HepG2 (cell line): Measurements from ENCODE around the gene AMDHD1. TPM values are rescaled to one million over a fixed set of nuclear protein-coding genes. Genes with fewer than 3 reads are reported as not detected.

Experiments
- ATAC-seq: fragments of 200-7000 bp; cut with Tn5 transposase; 3 replicates; pipeline ENCODE4 v1.9.1; 2020; ENCODE audit warnings: mild to moderate bottlenecking, moderate library complexity
- BruUV-seq: library from RNA; stranded (reverse); fragments of 400-500 nt; replicated peaks from 2 replicates; lab custom pipeline; 2021; lab: Mats Ljungman, UMichigan
- CTCF ChIA-PET: fragments of 300-600 bp; formaldehyde crosslinking; extraction: SDS; loops from one replicate; lab custom pipeline; 2021; ENCODE audit warnings: low total read pairs, inconsistent platforms, low intra/inter-chr PET ratio; lab: Yijun Ruan, JAX
- POLR2A ChIA-PET: fragments of 350-600 bp; sonication (Branson Sonifier 250); formaldehyde crosslinking; loops from one replicate; lab custom pipeline; 2020; ENCODE audit warnings: antibody characterized with exemption, inconsistent platforms; lab: Yijun Ruan, JAX
- DNase-seq: peaks from one replicate; pipeline ENCODE4 v3.0.0-alpha.2; 2015; ENCODE audit warnings: low spot score
- FAIRE-seq: peaks from 3 replicates; lab custom pipeline; 2011; peaks lifted over from hg19 to GRCh38; lab: Jason Lieb, UNC
- H2AFZ ChIP-seq: one replicate; pipeline ENCODE4 v1.6.1; 2011; ENCODE audit warnings: low read length, inconsistent platforms
- H3K27ac ChIP-seq: fragments of 300-600 bp; 3 replicates; pipeline ENCODE4 v1.8.0; 2011; ENCODE audit warnings: mixed run types, mild to moderate bottlenecking, mixed read lengths, low read length, inconsistent platforms; ENCODE audit not compliant: insufficient read depth; ENCODE audit errors: extremely low read length
- H3K27me3 ChIP-seq, 2 experiments: fragments of 200-600 bp in 1 of 2; 2 replicates in 1 of 2; 3 replicates in 1 of 2; pipeline versions ENCODE4 v1.6.0 to v1.8.0; 2011; ENCODE audit warnings: low read length in 2 of 2, mild to moderate bottlenecking in 2 of 2, moderate library complexity in 2 of 2, inconsistent platforms in 1 of 2; ENCODE audit not compliant: insufficient read depth in 2 of 2, control insufficient read depth in 1 of 2
- H3K36me3 ChIP-seq, 2 experiments: fragments of 200-600 bp in 1 of 2; replicated peaks in 1 of 2; 2 replicates in 1 of 2; 3 replicates in 1 of 2; pipeline versions ENCODE4 v1.5.1 to v1.8.0; 2011; ENCODE audit warnings: low read length in 2 of 2, inconsistent platforms in 1 of 2; ENCODE audit not compliant: insufficient read depth in 2 of 2, control insufficient read depth in 1 of 2
- H3K4me1 ChIP-seq: 2 replicates; pipeline ENCODE4 v1.5.1; 2012; ENCODE audit warnings: low read length, inconsistent platforms; ENCODE audit not compliant: insufficient read depth
- H3K4me2 ChIP-seq: 2 replicates; pipeline ENCODE4 v1.6.0; 2011; ENCODE audit warnings: low read depth, low read length, inconsistent platforms
- H3K4me3 ChIP-seq, 3 experiments: fragments of 200-600 bp in 1 of 3; sonication (generic), shearing (Covaris generic) in 1 of 3; replicated peaks in 1 of 3; 2 replicates each; pipeline ENCODE4 v1.5.1; 2011 to 2016; ENCODE audit warnings: low read length in 3 of 3, inconsistent platforms in 2 of 3, low read depth in 2 of 3, mild to moderate bottlenecking in 2 of 3, control low read depth in 1 of 3, mixed read lengths in 1 of 3; ENCODE audit not compliant: insufficient read depth in 1 of 3
- H3K79me2 ChIP-seq: one replicate; pipeline ENCODE4 v1.6.1; 2011; ENCODE audit warnings: low read length, inconsistent platforms; ENCODE audit not compliant: insufficient read depth
- H3K9ac ChIP-seq: 2 replicates; pipeline ENCODE4 v1.6.0; 2011; ENCODE audit warnings: mild to moderate bottlenecking, low read depth, low read length, inconsistent platforms; ENCODE audit not compliant: insufficient read depth
- H3K9me3 ChIP-seq: 2 replicates; pipeline ENCODE4 v1.5.1; 2012; ENCODE audit warnings: mild to moderate bottlenecking, low read length
- H4K20me1 ChIP-seq: 2 replicates; pipeline ENCODE4 v1.6.0; 2011; ENCODE audit warnings: inconsistent platforms, mild to moderate bottlenecking, low read length, moderate library complexity; ENCODE audit not compliant: insufficient read depth
- ARID3A ChIP-seq: IDR thresholded peaks from 2 replicates; pipeline ENCODE4 v1.6.1; 2012; ENCODE audit warnings: low read depth, low read length, improper control_type of control experiment
- ATF5 ChIP-seq: sonication (generic); formaldehyde crosslinking; IDR thresholded peaks from 2 replicates; pipeline ENCODE4 v1.4.0; 2020; ENCODE audit warnings: mild to moderate bottlenecking, low read depth, missing genetic modification reagents
- CENPX ChIP-seq: sonication (generic); formaldehyde crosslinking; IDR thresholded peaks from 2 replicates; pipeline ENCODE4 v1.9.0; 2021; ENCODE audit warnings: mild to moderate bottlenecking, missing genetic modification reagents, moderate library complexity
- DPF2 ChIP-seq: sonication (generic); formaldehyde crosslinking; IDR thresholded peaks from 2 replicates; pipeline ENCODE4 v1.4.0; 2020; ENCODE audit warnings: mild to moderate bottlenecking, low read depth, missing genetic modification reagents, borderline replicate concordance
- FOSL2 ChIP-seq: sonication (generic); formaldehyde crosslinking; IDR thresholded peaks from 2 replicates; pipeline ENCODE4 v1.4.0; 2020; ENCODE audit warnings: missing genetic modification reagents
- HNRNPH1 ChIP-seq: fragments of 200-400 bp; formaldehyde crosslinking; optimal IDR thresholded peaks from 2 replicates; pipeline ENCODE3; 2017; ENCODE audit warnings: mild to moderate bottlenecking, low read depth, low read length
- KDM2A ChIP-seq: sonication (generic); formaldehyde crosslinking; IDR thresholded peaks from 2 replicates; pipeline ENCODE4 v1.4.0; 2020; ENCODE audit warnings: low read depth, missing genetic modification reagents, borderline replicate concordance
- KMT2A ChIP-seq: sonication (generic); formaldehyde crosslinking; IDR thresholded peaks from 2 replicates; pipeline ENCODE4 v1.4.0; 2020; ENCODE audit warnings: missing genetic modification reagents
- NFIC ChIP-seq: IDR thresholded peaks from 2 replicates; pipeline ENCODE4 v1.6.1; 2012; ENCODE audit warnings: mild to moderate bottlenecking, low read length, inconsistent platforms
- POLR2G ChIP-seq: fragments of 200-400 bp; formaldehyde crosslinking; IDR thresholded peaks from 2 replicates; pipeline ENCODE4 v1.6.1; 2018; ENCODE audit warnings: mild to moderate bottlenecking, low read depth, low read length, moderate library complexity
- RBM22 ChIP-seq: fragments of 200-400 bp; formaldehyde crosslinking; optimal IDR thresholded peaks from 2 replicates; pipeline ENCODE3; 2017; ENCODE audit warnings: mild to moderate bottlenecking, low read length, moderate library complexity
- SP2 ChIP-seq: sonication (generic); formaldehyde crosslinking; IDR thresholded peaks from 2 replicates; pipeline ENCODE4 v1.5.1; 2020; ENCODE audit warnings: mild to moderate bottlenecking, missing genetic modification reagents
- ZBED4 ChIP-seq: sonication (generic); formaldehyde crosslinking; IDR thresholded peaks from 2 replicates; pipeline ENCODE4 v1.4.0; 2020; ENCODE audit warnings: missing genetic modification reagents, borderline replicate concordance
- ZFYVE20 ChIP-seq: sonication (generic); formaldehyde crosslinking; IDR thresholded peaks from 2 replicates; pipeline ENCODE4 v1.8.0; 2023; ENCODE audit warnings: low read depth, mild to moderate bottlenecking, moderate library complexity, missing genetic modification reagents, borderline replicate concordance
- ZNF496 ChIP-seq: sonication (generic); formaldehyde crosslinking; IDR thresholded peaks from 2 replicates; pipeline ENCODE4 v1.8.1; 2023; ENCODE audit warnings: mild to moderate bottlenecking, moderate library complexity, missing genetic modification reagents; ENCODE audit not compliant: insufficient replicate concordance
- ZNF782 ChIP-seq: sonication (generic); formaldehyde crosslinking; IDR thresholded peaks from 2 replicates; pipeline ENCODE4 v1.4.0; 2020; ENCODE audit warnings: missing genetic modification reagents, mild to moderate bottlenecking, borderline replicate concordance
- ZNF850 ChIP-seq: sonication (generic); formaldehyde crosslinking; conservative IDR thresholded peaks from 2 replicates; pipeline ENCODE4 v1.9.0; 2021; ENCODE audit warnings: mild to moderate bottlenecking, missing genetic modification reagents
- WGBS: methylation state at CpG from one replicate; pipeline ENCODE4 v1.1.6; 2017; ENCODE audit warnings: low lambda C conversion rate; 5-methylcytosine and 5-hydroxymethylcytosine counted together
- in situ Hi-C: cut with HindIII; loops from 2 replicates; pipeline ENCODE4 v1.10.0; 2017; ENCODE audit warnings: low pct_unique_long_range_greater_than_20kb; ENCODE audit not compliant: extremely low pct_ligation_motif_present
- intact Hi-C: fragments of 100-400 bp; cut with micrococcal nuclease; formaldehyde crosslinking; loops from one replicate; pipeline ENCODE4 v1.10.0; 2022; ENCODE audit not compliant: unreplicated experiment
- polyA plus RNA-seq, 8 experiments: library from polyadenylated mRNA; depleted of rRNA in 3 of 8; stranded (reverse) in 7 of 8; unstranded in 1 of 8; fragments of >200 nt; fragmentation: Illumina TruSeq in 4 of 8; extraction: Trizol in 4 of 8; gene quantifications; 2 replicates each; pipeline versions ENCODE4 v1.2.1 to v1.2.3, GENCODE V29; 2011 to 2016; ENCODE audit warnings: low read depth in 4 of 8, missing spikeins in 1 of 8, mixed read lengths in 1 of 8; ENCODE audit not compliant: insufficient read depth in 1 of 8
- total RNA-seq, 5 experiments: library from RNA; depleted of rRNA; stranded (reverse); fragments of >200 nt; fragmentation: Illumina TruSeq; extraction: Trizol; gene quantifications; 2 replicates each; pipeline ENCODE4 v1.2.3, GENCODE V29; 2016; ENCODE audit warnings: low read depth in 1 of 5

Gene AMDHD1
- total and polyA plus RNA-seq, 2 of the 13 experiments (the other 11 are each of a cell fraction or from before 2014, with no cell fraction given): 6.5 to 29.6 TPM

GRCh38 chr12:95989504-95990123, 46.5 kb downstream of the AMDHD1 start:
- no peak for DNase-seq
- H3K9me3 ChIP-seq: no peaks in the 10 kb centered on the region
- CTCF ChIA-PET: no interaction called here
- ATAC-seq: no peak
- 96% methylated on average over 4 of the region's 4 CpGs for WGBS
- TF ChIP-seq ZBED4 (CRISPR knock-in tag) (no peak), DPF2 (no peak), FOSL2 (CRISPR knock-in tag) (no peak), POLR2G (no peak), KMT2A (no peak), HNRNPH1 (no peak), SP2 (no peak), CENPX (CRISPR knock-in tag) (no peak), NFIC (no peak), ARID3A (no peak), KDM2A (no peak), ZNF782 (CRISPR knock-in tag) (no peak), ATF5 (CRISPR knock-in tag) (no peak), ZNF496 (CRISPR knock-in tag) (no peak), ZNF850 (CRISPR knock-in tag) (no peak), RBM22 (no peak), ZFYVE20 (no peak)
- TF ChIP-seq, all 625 proteins: peak for 0
- Histone ChIP-seq H3K36me3 (no peaks in the 10 kb centered on the region; a peak in 1 of 5 replicates), H4K20me1 (no peaks in the 10 kb centered on the region), H3K4me3 (no peak overlapping the region), H3K9ac (no peak overlapping the region), H3K4me1 (peaks cover 8% of the 10 kb centered on the region), H3K27ac (no peak overlapping the region), H3K27me3 (no peaks in the 10 kb centered on the region), H2AFZ (no peak overlapping the region), H3K79me2 (no peaks in the 10 kb centered on the region), H3K4me2 (no peak overlapping the region)
- no peak for FAIRE-seq
- intact Hi-C loops: no loop called here
- no TSS peak for BruUV-seq
- POLR2A ChIA-PET: interaction anchor here (0.7 to 1.6 kb wide), 3 partner anchors 12 to 47 kb away, joined by 4 to 10 read pairs (median 6); partner anchors contain the start of genes AMDHD1 and CCDC38
- in situ Hi-C loops: loop anchor here (25.0 kb wide), 1 partner anchor 402 kb away; no protein-coding TSS in a partner anchor
